Gastroesophageal sphincter (tissue), 4 donors: ENCODE data around the gene FN3K. TPM values are rescaled to one million over a fixed set of nuclear protein-coding genes. Genes with fewer than 3 reads are reported as not detected.
A peak's percentile ranks its signal among the peaks of the same experiment; 100 is the strongest.

Experiments
- ATAC-seq: fragments of 150-250 bp; one replicate; pipeline ENCODE4 v1.9.1; 2016; ENCODE audit warnings: mild to moderate bottlenecking, moderate library complexity
- H3K27ac ChIP-seq, 4 donors: fragments of 200-600 bp; sonication (generic) in 3 of 4; 1 replicate in 3 of 4; 2 replicates in 1 of 4; pipeline ENCODE4 v1.5.1; 2016 to 2019
- H3K27me3 ChIP-seq: fragments of 200-600 bp; sonication (generic); one replicate; pipeline ENCODE4 v1.5.1; 2019
- H3K36me3 ChIP-seq, 2 donors: fragments of 200-600 bp; sonication (generic); one replicate each; pipeline ENCODE4 v1.5.1; 2019; ENCODE audit warnings: control low read depth in 1 of 2
- H3K4me1 ChIP-seq, 3 donors: fragments of 200-600 bp; sonication (generic); 1 replicate in 2 of 3; 2 replicates in 1 of 3; pipeline ENCODE4 v1.5.1; 2016 to 2019; ENCODE audit warnings: control low read depth in 2 of 3
- H3K4me3 ChIP-seq, 2 donors: fragments of 200-600 bp; sonication (generic); one replicate each; pipeline ENCODE4 v1.5.1; 2019; ENCODE audit warnings: mild to moderate bottlenecking in 1 of 2, moderate library complexity in 1 of 2
- H3K9me3 ChIP-seq, 3 donors: fragments of 200-600 bp; sonication (generic); one replicate each; pipeline ENCODE4 v1.5.1; 2017 to 2019; ENCODE audit warnings: control low read depth in 2 of 3
- EP300 ChIP-seq: sonication (generic); formaldehyde crosslinking; IDR thresholded peaks from one replicate; pipeline ENCODE4 v1.6.1; 2017; ENCODE audit warnings: antibody characterized with exemption, mild to moderate bottlenecking
- POLR2A ChIP-seq, 2 donors: fragments of 450-650 bp; IDR thresholded peaks; one replicate each; pipeline ENCODE4 v1.6.1; 2017; ENCODE audit warnings: antibody characterized with exemption in 2 of 2, mild to moderate bottlenecking in 2 of 2, moderate library complexity in 1 of 2
- POLR2AphosphoS5 ChIP-seq: sonication (generic); formaldehyde crosslinking; IDR thresholded peaks from one replicate; pipeline ENCODE4 v1.6.1; 2017; ENCODE audit warnings: antibody characterized with exemption
- WGBS, 2 donors: methylation state at CpG; one replicate each; pipeline ENCODE4 v1.1.5; 2018; ENCODE audit warnings: low coverage in 1 of 2; 5-methylcytosine and 5-hydroxymethylcytosine counted together
- total RNA-seq, 4 donors: library from RNA; depleted of rRNA; stranded (reverse); fragments of >200 nt; gene quantifications; one replicate each; pipeline ENCODE4 v1.1.0, GENCODE V29; 2016
- TF ChIP-seq, protein P1 (sequence below), 4 experiments: fragments of 200-600 bp in 2 of 4; fragments of 450-650 bp in 2 of 4; sonication (generic) in 1 of 4; IDR thresholded peaks; one replicate each; pipeline ENCODE4 v1.5.1; 2017 to 2019; ENCODE audit warnings: antibody characterized with exemption in 4 of 4, mild to moderate bottlenecking in 2 of 4, moderate library complexity in 2 of 4

Gene FN3K
- total RNA-seq, 4 donors from 2014 or later: 6.9 to 22.0 (median 8.6) TPM

DNA sequence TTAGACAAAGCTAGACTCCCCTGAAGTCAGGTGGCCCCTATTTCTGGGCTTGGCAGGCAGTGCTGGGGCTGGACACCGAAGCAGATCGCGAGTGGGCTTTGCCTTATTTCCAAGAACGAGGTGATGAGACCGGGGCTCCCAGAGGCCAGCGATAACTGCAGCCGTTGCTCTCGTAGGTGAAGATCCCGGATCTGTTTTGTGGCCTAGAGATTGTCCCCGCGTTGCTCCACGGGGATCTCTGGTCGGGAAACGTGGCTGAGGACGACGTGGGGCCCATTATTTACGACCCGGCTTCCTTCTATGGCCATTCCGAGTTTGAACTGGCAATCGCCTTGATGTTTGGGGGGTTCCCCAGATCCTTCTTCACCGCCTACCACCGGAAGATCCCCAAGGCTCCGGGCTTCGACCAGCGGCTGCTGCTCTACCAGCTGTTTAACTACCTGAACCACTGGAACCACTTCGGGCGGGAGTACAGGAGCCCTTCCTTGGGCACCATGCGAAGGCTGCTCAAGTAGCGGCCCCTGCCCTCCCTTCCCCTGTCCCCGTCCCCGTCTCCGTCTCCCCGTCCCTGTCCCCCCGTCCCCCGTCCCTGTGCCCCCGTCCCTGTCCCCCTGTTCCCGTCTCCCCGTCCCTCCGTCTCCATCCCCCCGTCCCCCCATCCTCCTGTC, 15.0 kb downstream of the FN3K start:
- no peak for ATAC-seq
- H3K4me3 ChIP-seq: no peak overlapping the region
- peaks cover 0 to 11% (median 0%) of the 10 kb centered on the region in 3 donors for H3K9me3 ChIP-seq
- peaks cover 0 to 9% of the 10 kb centered on the region in 2 donors for H3K36me3 ChIP-seq
- 73 to 80% methylated on average over 1 to 34 of the region's 40 CpGs for WGBS, 2 donors
- TF ChIP-seq EP300 (no peak), POLR2A (IDR thresholded peaks at IDR 0.05) (no peak)
- peak overlapping the region in 3 of 4 donors; percentile 37 to 93 (median 41) for H3K27ac ChIP-seq
- H3K4me1 ChIP-seq: peaks cover 0 to 32% (median 13%) of the 10 kb centered on the region in 3 donors
- H3K27me3 ChIP-seq: no peaks in the 10 kb centered on the region

DNA sequence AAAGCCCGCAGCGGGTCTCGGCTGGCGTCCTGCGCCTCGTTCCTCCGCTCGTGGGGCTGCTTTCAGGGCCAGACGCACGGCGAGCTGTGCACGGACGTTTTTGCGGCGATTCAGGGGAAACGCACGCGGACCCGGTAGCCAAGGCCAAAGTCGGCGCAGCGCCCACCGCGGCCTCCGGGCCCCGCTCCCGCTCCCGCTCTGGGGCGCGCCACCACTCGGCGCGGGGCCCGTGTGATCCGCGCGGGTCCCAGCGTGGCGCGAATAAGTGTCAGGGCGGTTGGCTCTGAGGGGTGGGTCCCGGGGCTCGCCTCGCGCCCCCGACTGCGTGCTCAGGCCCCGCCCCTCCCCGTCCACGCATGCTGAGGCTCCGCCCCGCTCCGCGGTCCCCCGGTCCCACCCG, 15.8 kb downstream of the FN3K start:
- WGBS, 2 donors: no CpG with 5 or more reads among the region's 56 CpGs
- ATAC-seq: peak; percentile 30
- H3K27ac ChIP-seq: peak overlapping the region; percentile 13 to 93 (median 89)

DNA sequence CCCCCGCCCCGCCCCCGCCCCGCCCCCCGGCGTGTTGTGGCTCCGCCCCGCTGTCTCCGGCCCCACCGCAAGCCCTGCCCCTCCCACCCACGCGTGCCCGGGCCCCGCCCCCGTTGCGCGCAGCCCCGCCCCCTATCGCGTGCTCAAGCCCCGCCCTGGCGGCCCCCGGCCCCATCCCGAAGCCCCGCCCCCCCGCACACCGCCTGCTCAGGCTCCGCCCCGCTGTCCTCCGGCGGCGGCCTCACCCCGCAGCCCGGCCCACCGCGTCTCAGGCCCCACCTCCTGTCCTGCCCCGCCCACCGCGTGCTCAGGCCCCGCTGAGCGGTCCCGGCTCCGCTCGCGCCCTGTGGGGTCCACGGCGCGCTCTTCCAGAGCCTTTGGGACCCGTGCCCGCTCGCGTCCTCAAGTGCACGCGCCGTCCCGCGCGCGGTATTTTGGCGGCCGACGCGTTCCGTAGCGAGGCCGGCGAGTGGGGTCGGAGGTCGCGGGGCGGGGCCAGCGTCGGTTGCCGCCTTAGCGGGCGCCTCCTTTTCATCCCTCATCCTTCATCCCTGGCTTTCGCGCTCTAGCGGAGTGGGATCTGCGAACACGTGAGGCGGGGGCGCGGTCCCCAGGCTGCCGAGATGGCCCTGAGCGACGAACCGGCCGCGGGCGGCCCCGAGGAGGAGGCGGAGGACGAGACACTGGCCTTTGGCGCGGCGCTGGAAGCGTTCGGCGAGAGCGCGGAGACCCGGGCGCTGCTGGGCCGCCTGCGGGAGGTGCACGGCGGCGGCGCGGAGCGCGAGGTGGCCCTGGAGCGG, 16.4 kb downstream of the FN3K start, which contains the start of gene TBCD:
Gene TBCD, plus strand, starts transcription at position 495 of the 800 bp plus-strand sequence. Its CDS starts 129 bp downstream, at position 624.
- Histone ChIP-seq H3K4me1 (peaks cover 0 to 32% (median 13%) of the 10 kb centered on the region in 3 donors), H3K27ac (peak within 1 kb of the TSS; percentile 41 to 93 (median 89)), H3K36me3 (peaks cover 0 to 13% of the 10 kb centered on the region in 2 donors), H3K27me3 (no peaks in the 10 kb centered on the region), H3K9me3 (no peaks in the 10 kb centered on the region), H3K4me3 (peak within 1 kb of the TSS; percentile 57 to 95)
- TF ChIP-seq EP300 (no peak), POLR2A (IDR thresholded peaks at IDR 0.05) (peak in 1 of 2 donors; percentile 26), POLR2AphosphoS5 (peak; percentile 93)
- TF ChIP-seq, protein P1, sequence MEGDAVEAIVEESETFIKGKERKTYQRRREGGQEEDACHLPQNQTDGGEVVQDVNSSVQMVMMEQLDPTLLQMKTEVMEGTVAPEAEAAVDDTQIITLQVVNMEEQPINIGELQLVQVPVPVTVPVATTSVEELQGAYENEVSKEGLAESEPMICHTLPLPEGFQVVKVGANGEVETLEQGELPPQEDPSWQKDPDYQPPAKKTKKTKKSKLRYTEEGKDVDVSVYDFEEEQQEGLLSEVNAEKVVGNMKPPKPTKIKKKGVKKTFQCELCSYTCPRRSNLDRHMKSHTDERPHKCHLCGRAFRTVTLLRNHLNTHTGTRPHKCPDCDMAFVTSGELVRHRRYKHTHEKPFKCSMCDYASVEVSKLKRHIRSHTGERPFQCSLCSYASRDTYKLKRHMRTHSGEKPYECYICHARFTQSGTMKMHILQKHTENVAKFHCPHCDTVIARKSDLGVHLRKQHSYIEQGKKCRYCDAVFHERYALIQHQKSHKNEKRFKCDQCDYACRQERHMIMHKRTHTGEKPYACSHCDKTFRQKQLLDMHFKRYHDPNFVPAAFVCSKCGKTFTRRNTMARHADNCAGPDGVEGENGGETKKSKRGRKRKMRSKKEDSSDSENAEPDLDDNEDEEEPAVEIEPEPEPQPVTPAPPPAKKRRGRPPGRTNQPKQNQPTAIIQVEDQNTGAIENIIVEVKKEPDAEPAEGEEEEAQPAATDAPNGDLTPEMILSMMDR (IDR thresholded peaks at IDR 0.05): no peak
- WGBS, 2 donors: 3% methylated on average over 6 of the region's 114 CpGs; no CpG with 5 or more reads in 1 of the 2 donors
- ATAC-seq: peak; percentile 90

More for the DNA sequence above, 15.8 kb downstream of the FN3K start:
- peaks cover 0 to 32% (median 13%) of the 10 kb centered on the region in 3 donors for H3K4me1 ChIP-seq
- H3K27me3 ChIP-seq: no peaks in the 10 kb centered on the region
- H3K36me3 ChIP-seq: peaks cover 0 to 10% of the 10 kb centered on the region in 2 donors
- no peak for TF ChIP-seq POLR2A (IDR thresholded peaks at IDR 0.05)
- no peak for TF ChIP-seq EP300
- no peak for TF ChIP-seq POLR2AphosphoS5
- TF ChIP-seq, protein P1 (IDR thresholded peaks at IDR 0.05): peak in 2 of 4 experiments; percentile 17 to 29
- H3K9me3 ChIP-seq: peaks cover 0 to 3% (median 0%) of the 10 kb centered on the region in 3 donors
- H3K4me3 ChIP-seq: peak overlapping the region; percentile 48 to 95

DNA sequence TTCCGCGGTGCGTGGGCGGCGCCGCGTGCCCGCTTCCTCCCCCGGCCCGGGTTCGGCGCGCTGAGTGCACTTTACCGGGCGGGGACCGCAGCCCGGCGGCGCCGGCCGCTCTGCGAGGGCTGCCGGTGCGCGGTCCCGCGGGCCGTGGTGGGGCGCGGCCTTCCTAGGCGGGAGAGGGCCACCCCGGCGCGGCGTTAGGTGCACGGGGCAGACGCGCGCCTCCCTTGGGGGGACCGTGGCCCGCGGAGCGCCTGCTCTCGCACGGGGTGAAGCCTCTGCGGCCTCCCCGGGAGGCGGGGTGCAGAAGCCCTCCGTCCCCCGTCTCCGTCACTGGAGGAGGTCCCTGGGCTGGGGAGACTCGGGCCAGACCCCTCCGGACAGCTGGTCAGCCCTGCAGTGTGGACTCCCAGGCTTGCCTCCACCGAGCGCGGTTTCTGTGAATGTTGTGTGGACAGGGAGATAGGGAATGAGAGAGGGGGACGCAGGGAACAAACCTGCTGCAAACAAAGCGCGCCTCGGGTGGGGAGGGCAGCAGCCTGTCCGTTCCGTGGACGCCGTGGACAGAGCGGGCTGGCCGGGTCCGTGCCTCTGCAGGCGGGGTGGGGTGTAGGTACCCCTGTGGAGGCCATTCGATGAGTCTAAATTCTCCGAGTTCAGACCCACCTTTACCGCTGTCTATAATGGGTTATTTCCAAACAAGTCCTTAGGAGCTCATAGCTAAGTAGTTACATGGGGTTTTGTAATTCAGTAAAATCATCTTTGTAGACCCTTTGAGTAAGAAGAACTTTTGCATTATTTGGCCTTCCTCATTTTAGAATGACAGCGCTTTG, 17.2 kb downstream of the FN3K start:
- Histone ChIP-seq H3K36me3 (peaks cover 0 to 13% of the 10 kb centered on the region in 2 donors), H3K27me3 (no peaks in the 10 kb centered on the region), H3K9me3 (no peaks in the 10 kb centered on the region), H3K4me3 (peak overlapping the region; percentile 57 to 95), H3K27ac (peak overlapping the region in 3 of 4 donors; percentile 88 to 93 (median 90)), H3K4me1 (peaks cover 0 to 32% (median 13%) of the 10 kb centered on the region in 3 donors)
- WGBS, 2 donors: 0 to 8% methylated on average over 7 to 10 of the region's 72 CpGs
- TF ChIP-seq, protein P1 (IDR thresholded peaks at IDR 0.05): peak in 1 of 4 experiments; percentile 4
- no peak for TF ChIP-seq POLR2AphosphoS5
- peak; percentile 35 for ATAC-seq

DNA sequence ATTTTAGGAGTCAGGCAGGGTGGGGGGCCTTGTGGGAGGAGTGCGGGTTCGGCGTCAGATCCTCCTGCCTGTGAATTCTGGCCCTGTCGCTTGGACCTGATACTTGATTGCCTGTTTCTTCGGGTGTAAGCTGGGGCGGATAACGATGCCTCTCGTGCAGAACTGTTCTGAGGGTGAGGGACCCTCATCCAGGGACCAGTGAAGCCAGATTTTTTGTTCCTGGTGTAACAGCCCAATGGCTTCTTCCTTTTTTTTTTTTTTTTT, 17.7 kb downstream of the FN3K start:
- TF ChIP-seq POLR2AphosphoS5 (no peak), EP300 (no peak), POLR2A (IDR thresholded peaks at IDR 0.05) (no peak)
- TF ChIP-seq, protein P1 (IDR thresholded peaks at IDR 0.05): no peak
- peak overlapping the region in 1 of 2 donors; percentile 95 for H3K4me3 ChIP-seq

More for the DNA sequence above, 17.7 kb downstream of the FN3K start:
- no peak for ATAC-seq
- Histone ChIP-seq H3K4me1 (peaks cover 0 to 32% (median 13%) of the 10 kb centered on the region in 3 donors), H3K36me3 (peaks cover 0 to 13% of the 10 kb centered on the region in 2 donors), H3K9me3 (no peaks in the 10 kb centered on the region), H3K27ac (peak overlapping the region in 1 of 4 donors; percentile 93), H3K27me3 (no peaks in the 10 kb centered on the region)
- 49 to 56% methylated on average over 8 of the region's 8 CpGs for WGBS, 2 donors
